Keratinocyte (primary cell): Measurements from ENCODE around the gene MYH15.

Source experiments
- EZH2 ChIP-seq: IDR thresholded peaks from one replicate; pipeline ENCODE4 v1.6.1; 2012; ENCODE audit warnings: inconsistent platforms, mild to moderate bottlenecking, low read length, moderate library complexity
- TF ChIP-seq, protein P1 (sequence below), 3 experiments: IDR thresholded peaks in 1 of 3; conservative IDR thresholded peaks in 1 of 3; optimal IDR thresholded peaks in 1 of 3; 2 replicates in 2 of 3; 3 replicates in 1 of 3; pipeline versions ENCODE3 to v1.5.1; 2011; ENCODE audit warnings: low read length in 3 of 3, mild to moderate bottlenecking in 3 of 3, moderate library complexity in 2 of 3, control low read depth in 1 of 3, inconsistent platforms in 1 of 3; ENCODE audit not compliant: insufficient read depth in 2 of 3; ENCODE audit errors: extremely low read depth in 1 of 3

DNA sequence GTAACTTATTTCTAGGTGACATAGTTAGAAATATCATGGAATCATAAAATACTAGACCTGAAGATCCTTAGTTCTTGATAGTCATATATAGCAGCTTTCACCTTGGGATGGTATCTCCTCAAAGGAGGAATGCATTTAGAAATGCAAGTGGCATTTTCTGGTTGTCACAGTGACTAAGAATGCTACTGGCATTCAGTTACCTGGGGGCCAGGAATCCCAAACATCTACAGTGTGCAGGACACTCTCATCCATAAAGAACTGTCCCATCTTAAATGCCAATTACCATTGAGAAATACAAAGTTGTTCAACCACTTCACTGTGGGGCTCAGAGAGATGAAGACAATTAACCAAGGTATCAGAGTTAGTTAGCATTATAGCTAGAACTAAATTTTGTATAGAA lies 36.7 kb downstream of the MYH15 start:
- TF ChIP-seq, protein P1, sequence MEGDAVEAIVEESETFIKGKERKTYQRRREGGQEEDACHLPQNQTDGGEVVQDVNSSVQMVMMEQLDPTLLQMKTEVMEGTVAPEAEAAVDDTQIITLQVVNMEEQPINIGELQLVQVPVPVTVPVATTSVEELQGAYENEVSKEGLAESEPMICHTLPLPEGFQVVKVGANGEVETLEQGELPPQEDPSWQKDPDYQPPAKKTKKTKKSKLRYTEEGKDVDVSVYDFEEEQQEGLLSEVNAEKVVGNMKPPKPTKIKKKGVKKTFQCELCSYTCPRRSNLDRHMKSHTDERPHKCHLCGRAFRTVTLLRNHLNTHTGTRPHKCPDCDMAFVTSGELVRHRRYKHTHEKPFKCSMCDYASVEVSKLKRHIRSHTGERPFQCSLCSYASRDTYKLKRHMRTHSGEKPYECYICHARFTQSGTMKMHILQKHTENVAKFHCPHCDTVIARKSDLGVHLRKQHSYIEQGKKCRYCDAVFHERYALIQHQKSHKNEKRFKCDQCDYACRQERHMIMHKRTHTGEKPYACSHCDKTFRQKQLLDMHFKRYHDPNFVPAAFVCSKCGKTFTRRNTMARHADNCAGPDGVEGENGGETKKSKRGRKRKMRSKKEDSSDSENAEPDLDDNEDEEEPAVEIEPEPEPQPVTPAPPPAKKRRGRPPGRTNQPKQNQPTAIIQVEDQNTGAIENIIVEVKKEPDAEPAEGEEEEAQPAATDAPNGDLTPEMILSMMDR (optimal IDR thresholded peaks at IDR 0.05 in 1 of 3, IDR thresholded peaks at IDR 0.05 in 1 of 3, conservative IDR thresholded peaks at IDR 0.05 in 1 of 3; ENCODE audit: extremely low read depth in 1 of 3, insufficient read depth in 2 of 3, low read length in 3 of 3), result no peak
- no peak for TF ChIP-seq EZH2
